Vagina (tissue), 2 donors: ENCODE measurements around the gene EARS2. TPM values are rescaled to one million over a fixed set of nuclear protein-coding genes. Genes with fewer than 3 reads are reported as not detected.
A peak's percentile ranks its signal among the peaks of the same experiment; 100 is the strongest.

ENCODE experiments used
- DNase-seq, 2 donors: peaks; one replicate each; pipeline ENCODE4 v3.0.0-alpha.2; 2017; ENCODE audit errors: extremely low spot score in 2 of 2
- H3K27ac ChIP-seq: fragments of 200-600 bp; sonication (generic); one replicate; pipeline ENCODE4 v1.5.1; 2019
- H3K27me3 ChIP-seq: fragments of 200-600 bp; sonication (generic); one replicate; pipeline ENCODE4 v1.5.1; 2019
- H3K36me3 ChIP-seq, 2 donors: fragments of 200-600 bp; sonication (generic); one replicate each; pipeline ENCODE4 v1.5.1; 2017 to 2019
- H3K4me1 ChIP-seq: fragments of 200-600 bp; sonication (generic); one replicate; pipeline ENCODE4 v1.5.1; 2019
- H3K4me3 ChIP-seq, 2 donors: fragments of 200-600 bp; sonication (generic); 1 replicate in 1 of 2; 2 replicates in 1 of 2; pipeline ENCODE4 v1.5.1; 2016 to 2019
- H3K9me3 ChIP-seq: fragments of 200-600 bp; sonication (generic); one replicate; pipeline ENCODE4 v1.5.1; 2019
- POLR2A ChIP-seq, 2 donors: fragments of 450-650 bp; IDR thresholded peaks; one replicate each; pipeline ENCODE4 v1.6.1; 2017; ENCODE audit warnings: antibody characterized with exemption in 2 of 2, mild to moderate bottlenecking in 2 of 2, moderate library complexity in 2 of 2
- POLR2AphosphoS5 ChIP-seq, 2 donors: sonication (generic); formaldehyde crosslinking; IDR thresholded peaks; one replicate each; pipeline ENCODE4 v1.9.0; 2017; ENCODE audit warnings: antibody characterized with exemption in 2 of 2, mild to moderate bottlenecking in 2 of 2, low read depth in 1 of 2; ENCODE audit not compliant: insufficient read depth in 1 of 2
- intact Hi-C: fragments of 100-400 bp; cut with DNase I; formaldehyde crosslinking; loops from one replicate; pipeline ENCODE4 v1.15.1; 2023
- total RNA-seq: library from RNA; depleted of rRNA; stranded (reverse); fragments of >200 nt; gene quantifications from one replicate; pipeline ENCODE4 v1.2.3, GENCODE V29; 2016
- TF ChIP-seq, protein P1 (sequence below), 3 experiments: fragments of 450-650 bp in 2 of 3; fragments of 200-600 bp in 1 of 3; sonication (generic) in 1 of 3; IDR thresholded peaks; one replicate each; pipeline ENCODE4 v1.5.1; 2017 to 2019; ENCODE audit warnings: antibody characterized with exemption in 3 of 3, mild to moderate bottlenecking in 2 of 3, moderate library complexity in 2 of 3

The EARS2 gene
- total RNA-seq, 1 donor from 2014 or later: 46.7 TPM

DNA sequence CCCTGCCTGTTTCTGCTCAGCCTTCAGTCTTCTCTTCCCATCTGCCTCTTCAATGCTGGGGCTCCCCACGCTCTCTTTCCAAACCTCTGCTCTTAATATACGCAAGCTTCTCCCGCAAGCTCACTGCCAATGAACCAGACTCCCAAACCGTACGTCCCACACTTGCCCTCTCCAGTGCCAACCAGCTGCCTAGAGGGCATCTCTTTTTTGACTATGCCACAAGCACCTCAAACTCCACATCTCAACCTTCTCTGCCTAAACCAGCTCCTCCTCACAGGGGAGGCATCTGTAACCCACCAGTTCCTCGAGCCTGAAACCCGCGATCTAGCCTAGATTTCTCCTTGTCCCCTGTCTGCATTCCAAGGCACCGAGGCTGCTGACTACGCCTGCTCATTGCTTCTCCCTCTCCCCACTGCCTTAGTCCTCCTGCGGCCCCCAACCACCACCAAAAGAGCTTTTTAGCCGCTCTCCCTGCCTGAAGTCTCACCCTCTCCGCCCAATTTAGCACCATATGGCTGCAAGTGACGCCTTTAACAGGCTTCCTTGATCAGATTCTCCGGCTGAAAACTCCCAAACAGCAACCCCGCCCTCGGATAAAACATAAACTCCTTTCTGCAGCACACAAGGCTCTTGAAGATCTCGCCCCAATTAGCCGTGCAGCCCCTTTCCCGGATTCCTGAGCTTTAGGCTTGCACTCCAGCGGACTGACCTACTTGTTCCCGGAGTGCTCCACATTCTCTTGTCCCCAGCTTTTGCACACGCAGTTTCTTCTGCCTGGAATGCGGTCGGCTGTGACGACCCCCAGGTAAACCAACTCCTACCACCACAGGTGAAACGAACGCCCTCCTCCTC, 48.3 kb downstream of the EARS2 start:
- Histone ChIP-seq H3K36me3 (no peaks in the 10 kb centered on the region), H3K27me3 (no peaks in the 10 kb centered on the region), H3K4me3 (peak overlapping the region; percentile 89 to 98), H3K4me1 (peaks cover 55% of the 10 kb centered on the region), H3K27ac (peak overlapping the region; percentile 93), H3K9me3 (no peaks in the 10 kb centered on the region)
- intact Hi-C loops: no loop called here
- TF ChIP-seq POLR2A (IDR thresholded peaks at IDR 0.05) (no peak), POLR2AphosphoS5 (IDR thresholded peaks at IDR 0.05; ENCODE audit: insufficient read depth in 1 of 2, low read depth in 1 of 2) (peak in 1 of 2 donors; percentile 6)
- TF ChIP-seq, protein P1, sequence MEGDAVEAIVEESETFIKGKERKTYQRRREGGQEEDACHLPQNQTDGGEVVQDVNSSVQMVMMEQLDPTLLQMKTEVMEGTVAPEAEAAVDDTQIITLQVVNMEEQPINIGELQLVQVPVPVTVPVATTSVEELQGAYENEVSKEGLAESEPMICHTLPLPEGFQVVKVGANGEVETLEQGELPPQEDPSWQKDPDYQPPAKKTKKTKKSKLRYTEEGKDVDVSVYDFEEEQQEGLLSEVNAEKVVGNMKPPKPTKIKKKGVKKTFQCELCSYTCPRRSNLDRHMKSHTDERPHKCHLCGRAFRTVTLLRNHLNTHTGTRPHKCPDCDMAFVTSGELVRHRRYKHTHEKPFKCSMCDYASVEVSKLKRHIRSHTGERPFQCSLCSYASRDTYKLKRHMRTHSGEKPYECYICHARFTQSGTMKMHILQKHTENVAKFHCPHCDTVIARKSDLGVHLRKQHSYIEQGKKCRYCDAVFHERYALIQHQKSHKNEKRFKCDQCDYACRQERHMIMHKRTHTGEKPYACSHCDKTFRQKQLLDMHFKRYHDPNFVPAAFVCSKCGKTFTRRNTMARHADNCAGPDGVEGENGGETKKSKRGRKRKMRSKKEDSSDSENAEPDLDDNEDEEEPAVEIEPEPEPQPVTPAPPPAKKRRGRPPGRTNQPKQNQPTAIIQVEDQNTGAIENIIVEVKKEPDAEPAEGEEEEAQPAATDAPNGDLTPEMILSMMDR (IDR thresholded peaks at IDR 0.05): no peak
- DNase-seq: no peak

DNA sequence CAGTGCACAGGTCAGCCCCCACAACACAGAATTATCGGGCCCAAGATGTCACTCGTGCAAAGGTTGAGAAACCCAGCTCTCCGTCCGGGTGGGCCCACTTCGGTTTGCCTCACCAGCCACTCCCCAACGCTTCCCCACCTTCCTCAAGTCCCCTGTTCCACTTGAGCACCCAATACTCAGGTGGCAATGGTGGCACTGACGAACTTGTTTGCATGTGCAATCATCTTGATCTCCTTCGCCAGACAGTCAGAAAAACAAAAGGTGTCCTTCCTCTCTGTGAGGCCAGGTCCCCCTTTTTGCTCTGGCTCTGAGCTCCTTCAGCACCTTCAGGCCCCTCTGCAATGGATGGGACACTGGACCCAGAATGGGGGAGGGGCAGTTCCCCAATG, 50.5 kb downstream of the EARS2 start:
- no peaks in the 10 kb centered on the region for H3K9me3 ChIP-seq
- no peaks in the 10 kb centered on the region for H3K27me3 ChIP-seq
- H3K4me3 ChIP-seq: no peak overlapping the region
- intact Hi-C loops: no loop called here
- peaks cover 70% of the 10 kb centered on the region for H3K4me1 ChIP-seq
- TF ChIP-seq POLR2AphosphoS5 (IDR thresholded peaks at IDR 0.05; ENCODE audit: insufficient read depth in 1 of 2, low read depth in 1 of 2): no peak
- TF ChIP-seq, protein P1 (IDR thresholded peaks at IDR 0.05): no peak
- TF ChIP-seq POLR2A (IDR thresholded peaks at IDR 0.05): no peak
- H3K27ac ChIP-seq: no peak overlapping the region
- no peaks in the 10 kb centered on the region for H3K36me3 ChIP-seq
- no peak for DNase-seq

DNA sequence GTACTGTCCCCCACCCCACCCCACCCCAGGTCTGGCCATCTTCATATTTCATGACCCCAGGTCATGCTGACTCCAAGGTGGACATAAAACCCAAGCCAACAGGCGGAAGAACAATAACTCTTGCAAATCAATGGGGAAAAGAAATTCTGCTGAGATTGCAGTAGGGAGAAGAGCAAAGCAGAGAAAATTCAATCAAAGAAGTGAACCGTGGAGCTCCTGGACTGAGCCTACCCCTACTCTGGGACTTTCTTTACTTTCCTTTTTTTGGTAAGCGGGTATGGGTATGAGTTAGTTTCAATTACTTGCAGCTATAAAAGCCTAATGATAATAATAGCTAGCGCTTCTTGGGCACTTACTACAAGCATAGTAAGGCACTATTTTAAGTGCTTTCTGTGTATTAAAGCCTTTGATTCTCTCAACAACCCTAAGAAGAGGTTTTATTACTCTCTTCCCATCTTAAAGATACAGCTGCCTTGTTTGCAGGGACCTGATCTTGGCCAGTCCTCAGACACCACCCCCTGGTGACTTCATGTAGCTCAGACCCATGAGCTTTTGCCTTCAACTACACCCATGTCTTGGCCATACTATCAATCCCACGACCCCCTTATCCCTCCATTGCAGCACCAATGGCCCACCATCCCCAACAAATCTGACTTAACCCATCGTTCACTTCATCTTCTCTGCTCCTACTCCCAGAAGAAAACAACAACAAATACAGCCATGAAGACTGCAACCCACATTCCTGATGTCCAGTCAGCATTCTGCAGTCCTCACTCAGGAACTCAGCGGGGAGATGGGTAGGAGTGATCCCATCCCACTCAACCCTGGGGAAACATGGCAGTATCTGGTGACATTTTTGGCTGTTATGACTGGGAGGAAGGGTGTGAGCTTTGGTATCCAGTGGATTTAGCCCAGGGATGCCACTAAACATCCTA, 51.2 kb downstream of the EARS2 start:
- peak overlapping the region; percentile 66 for H3K27ac ChIP-seq
- no peak for DNase-seq
- TF ChIP-seq POLR2AphosphoS5 (IDR thresholded peaks at IDR 0.05; ENCODE audit: insufficient read depth in 1 of 2, low read depth in 1 of 2): no peak
- TF ChIP-seq, protein P1 (IDR thresholded peaks at IDR 0.05): no peak
- no peak for TF ChIP-seq POLR2A (IDR thresholded peaks at IDR 0.05)
- no peaks in the 10 kb centered on the region for H3K36me3 ChIP-seq
- no peaks in the 10 kb centered on the region for H3K27me3 ChIP-seq
- H3K9me3 ChIP-seq: no peaks in the 10 kb centered on the region
- peaks cover 72% of the 10 kb centered on the region for H3K4me1 ChIP-seq
- intact Hi-C loops: no loop called here
- no peak overlapping the region for H3K4me3 ChIP-seq

DNA sequence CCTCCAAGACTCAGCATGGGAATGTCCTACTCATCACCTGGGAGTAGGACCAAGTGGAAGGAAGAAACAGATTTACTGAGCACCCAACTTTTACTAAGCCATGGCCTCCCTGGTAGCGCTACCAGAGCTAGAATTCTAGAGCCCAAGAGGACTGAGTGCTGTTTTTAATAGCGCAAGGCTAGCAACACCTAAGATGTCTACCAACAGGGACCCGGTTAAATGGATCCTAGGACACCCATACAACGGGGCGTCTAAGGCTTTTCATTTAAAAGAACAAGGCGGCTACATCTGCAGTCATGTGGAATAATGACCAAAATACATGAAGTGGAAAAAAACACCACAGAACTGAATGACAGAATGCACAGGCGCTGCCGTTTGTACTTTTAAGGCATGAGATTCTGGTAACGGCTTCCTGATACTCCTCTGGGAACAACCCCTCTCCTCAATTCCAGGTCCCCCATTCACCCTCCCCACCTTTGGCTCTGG, 51.9 kb downstream of the EARS2 start:
- intact Hi-C loops: no loop called here
- no peak overlapping the region for H3K4me3 ChIP-seq
- H3K27me3 ChIP-seq: no peaks in the 10 kb centered on the region
- no peaks in the 10 kb centered on the region for H3K36me3 ChIP-seq
- H3K9me3 ChIP-seq: no peaks in the 10 kb centered on the region
- peak overlapping the region; percentile 66 for H3K27ac ChIP-seq
- no peak for DNase-seq
- peaks cover 79% of the 10 kb centered on the region for H3K4me1 ChIP-seq
- no peak for TF ChIP-seq POLR2A (IDR thresholded peaks at IDR 0.05)
- TF ChIP-seq, protein P1 (IDR thresholded peaks at IDR 0.05): no peak
- peak in 1 of 2 donors; percentile 1 for TF ChIP-seq POLR2AphosphoS5 (IDR thresholded peaks at IDR 0.05; ENCODE audit: insufficient read depth in 1 of 2, low read depth in 1 of 2)
